GM18873 (cell line): ENCODE results near the gene CPLX1.

ENCODE experiments used
- ATAC-seq: cut with Tn5 transposase; IDR thresholded peaks from one replicate; pipeline ENCODE4 v1.9.1; 2021; ENCODE audit warnings: mild to moderate bottlenecking, moderate library complexity, moderate number of reproducible peaks; ENCODE audit not compliant: unreplicated experiment, low FRiP score

The CPLX1 gene

GRCh38 chr4:856225-856901 is 30.4 kb upstream of the CPLX1 start:
- no peak for ATAC-seq

- no peak for ATAC-seq
Measured at GRCh38 chr4:855880-856224, 29.9 kb upstream of the CPLX1 start.

DNA sequence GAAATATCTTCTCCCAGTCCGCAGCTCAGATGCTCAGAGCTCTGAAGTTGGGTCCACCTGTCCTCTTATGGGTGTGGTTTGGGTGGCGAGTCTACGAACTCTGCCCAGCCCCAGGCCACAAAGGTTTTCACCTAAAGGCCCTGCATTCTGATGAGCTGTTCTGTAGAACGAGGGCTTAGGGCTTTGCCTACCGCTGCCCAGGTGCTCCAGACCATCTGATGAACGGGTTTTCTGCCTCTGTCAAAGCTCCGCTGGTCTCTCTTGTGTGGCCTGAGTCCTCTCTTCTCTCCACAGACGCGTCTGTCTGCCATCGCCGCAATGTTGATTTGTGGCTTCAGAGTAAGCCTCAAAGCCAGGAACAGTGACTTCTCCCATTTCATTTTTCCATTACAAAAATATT is 28.4 kb upstream of the CPLX1 start:
- no peak for ATAC-seq

GRCh38 chr4:853416-853781 is 27.5 kb upstream of the CPLX1 start:
- ATAC-seq = no peak

DNA sequence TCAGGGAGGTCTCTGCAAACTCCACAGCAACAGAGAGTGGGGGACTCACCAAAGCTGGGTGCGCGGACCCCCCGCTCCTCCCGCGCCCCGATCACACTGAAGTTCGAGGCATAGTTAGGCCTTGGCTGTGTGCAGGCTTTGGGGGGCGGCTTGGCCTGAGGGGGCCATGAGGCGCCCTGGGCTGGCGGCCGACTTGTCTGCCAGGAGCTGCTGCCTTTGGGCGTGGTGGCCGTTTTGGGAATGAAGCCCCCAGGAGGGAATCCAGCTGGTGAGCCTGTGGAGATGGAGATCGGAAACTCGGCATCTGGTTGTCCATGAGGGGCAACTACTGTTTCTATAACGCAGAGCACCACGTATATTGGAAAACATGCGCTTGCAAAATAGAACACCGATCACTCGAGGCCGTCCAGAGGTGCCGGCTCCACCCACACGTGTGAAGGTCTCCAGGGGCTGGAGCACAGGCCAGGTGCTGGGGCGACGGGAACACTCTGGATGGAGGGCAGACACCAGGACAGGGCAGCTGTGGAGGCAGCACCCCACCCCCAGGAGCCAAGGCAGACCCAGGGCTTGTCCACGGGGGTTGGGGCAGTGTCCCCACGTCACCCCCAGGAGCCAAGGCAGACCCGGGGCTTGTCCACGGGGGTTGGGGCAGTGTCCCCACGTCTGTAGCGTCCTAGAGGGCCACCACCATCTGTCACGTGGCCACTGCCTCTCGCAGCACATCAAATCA is 25.9 kb upstream of the CPLX1 start:
- ATAC-seq = no peak

DNA sequence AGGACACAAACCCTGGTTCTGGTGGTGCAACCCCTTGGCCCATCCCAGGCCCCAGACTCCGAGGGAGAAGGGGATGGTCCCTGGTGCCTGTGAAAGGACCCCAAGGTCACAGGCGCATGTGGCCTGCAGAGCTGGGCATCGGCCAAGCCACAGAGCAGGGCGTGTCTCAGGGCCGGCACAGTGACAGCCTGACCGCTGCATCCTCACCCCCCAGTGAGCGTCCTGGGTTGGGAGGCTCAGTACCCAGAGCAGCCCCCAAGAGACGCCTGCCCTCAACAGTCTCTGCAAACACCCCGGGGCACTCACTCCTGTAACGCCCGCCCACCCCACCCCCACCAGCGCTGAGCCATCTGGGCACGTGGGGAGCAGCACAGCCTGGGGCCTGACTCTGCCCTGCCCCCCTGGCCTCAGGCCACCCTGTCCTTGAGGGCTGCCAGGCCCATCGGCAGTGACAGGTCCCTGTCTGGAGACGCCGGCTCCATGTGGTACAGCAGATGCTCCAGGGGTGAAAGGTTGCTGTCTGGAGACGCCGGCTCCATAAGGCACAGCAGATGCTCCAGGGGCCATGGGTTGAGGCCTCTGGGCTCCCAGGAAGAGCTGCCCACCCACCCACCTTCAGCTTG is 24.5 kb upstream of the CPLX1 start:
- ATAC-seq = no peak

DNA sequence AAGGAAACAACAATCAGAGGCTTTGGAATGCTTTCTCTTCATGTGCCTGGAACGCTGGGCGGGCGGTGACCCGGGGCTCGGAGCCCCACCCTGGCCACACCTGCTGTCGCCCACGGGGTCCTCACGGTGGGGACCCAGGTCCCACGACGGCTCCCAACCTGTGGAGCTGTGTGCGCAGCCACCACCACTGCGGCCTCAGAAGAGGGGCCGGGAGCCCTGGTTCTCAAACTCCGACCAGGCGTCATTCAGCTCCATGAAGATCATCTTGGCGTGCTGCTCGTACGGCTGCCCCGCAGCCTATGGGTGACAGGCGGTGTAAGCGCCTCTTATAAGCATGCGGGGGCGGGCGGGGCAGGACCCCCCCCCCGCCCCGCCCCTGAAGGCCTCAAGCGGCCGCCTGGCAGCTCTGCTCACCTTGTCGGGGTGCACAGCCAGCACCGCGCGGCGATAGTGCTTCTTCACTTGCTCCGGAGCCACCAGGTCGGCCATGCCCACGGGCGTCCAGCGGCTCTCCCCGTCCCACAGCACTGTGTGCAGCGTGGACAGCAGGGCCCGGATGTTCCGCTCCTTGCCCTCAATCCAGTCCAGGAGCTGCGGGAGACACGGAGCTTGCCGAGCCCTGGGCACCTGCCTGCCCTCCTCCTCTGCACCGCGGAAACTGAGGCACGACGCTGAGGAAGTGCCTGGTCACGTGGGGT is 23.7 kb upstream of the CPLX1 start:
- ATAC-seq = no peak

GRCh38 chr4:848803-849477 is 23.0 kb upstream of the CPLX1 start:
- ATAC-seq = no peak

GRCh38 chr4:848307-848691 is 22.4 kb upstream of the CPLX1 start:
- ATAC-seq = no peak

GRCh38 chr4:845836-846251 is 19.9 kb upstream of the CPLX1 start:
- no peak for ATAC-seq

- ATAC-seq = no peak
Measured at GRCh38 chr4:845233-845835, 19.4 kb upstream of the CPLX1 start.

DNA sequence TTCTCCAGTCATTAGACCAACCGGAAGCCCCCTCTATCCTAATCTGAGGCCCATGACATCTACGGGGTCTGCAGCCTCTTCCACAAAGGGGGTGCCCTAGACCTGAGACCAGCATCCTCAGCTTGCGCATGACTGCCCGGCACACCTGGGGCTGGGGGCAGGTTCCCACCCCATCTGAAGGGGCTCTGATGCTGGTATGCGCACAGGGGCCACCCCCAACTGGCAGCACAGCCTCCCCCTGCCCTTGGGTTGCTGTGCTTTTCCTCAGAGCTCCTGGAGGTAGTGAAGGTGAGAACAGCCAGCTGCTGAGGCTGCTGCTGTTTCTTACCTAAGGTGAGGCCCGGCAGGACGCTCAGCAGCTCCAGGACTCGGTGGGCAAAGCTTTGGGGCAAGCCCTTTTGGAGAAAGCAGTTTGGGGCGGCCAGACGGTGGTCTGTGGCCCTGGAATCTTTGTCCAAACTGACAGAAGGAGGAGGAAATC is 18.9 kb upstream of the CPLX1 start:
- ATAC-seq = no peak

- no peak for ATAC-seq
Measured at GRCh38 chr4:839675-840443, 13.9 kb upstream of the CPLX1 start.

DNA sequence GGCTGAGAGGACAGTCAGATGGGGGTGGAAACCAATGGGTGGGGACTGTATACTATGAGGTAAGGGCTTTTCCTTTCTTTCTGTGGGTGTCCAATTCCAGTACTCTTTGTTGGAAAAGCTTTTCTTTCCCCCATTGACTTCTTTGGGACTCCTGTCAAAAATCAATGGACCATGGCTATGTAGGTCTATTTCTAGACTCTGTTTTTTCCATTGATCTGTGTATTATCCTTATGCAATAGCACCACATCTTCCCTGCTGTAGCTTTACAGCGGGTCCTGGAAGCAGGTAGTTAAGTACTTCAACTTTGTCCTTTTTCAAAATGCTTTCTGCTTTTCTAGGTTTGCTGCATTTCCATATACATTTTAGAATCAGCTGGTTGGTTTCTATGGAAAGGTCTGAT is 11.8 kb upstream of the CPLX1 start:
- ATAC-seq = no peak

DNA sequence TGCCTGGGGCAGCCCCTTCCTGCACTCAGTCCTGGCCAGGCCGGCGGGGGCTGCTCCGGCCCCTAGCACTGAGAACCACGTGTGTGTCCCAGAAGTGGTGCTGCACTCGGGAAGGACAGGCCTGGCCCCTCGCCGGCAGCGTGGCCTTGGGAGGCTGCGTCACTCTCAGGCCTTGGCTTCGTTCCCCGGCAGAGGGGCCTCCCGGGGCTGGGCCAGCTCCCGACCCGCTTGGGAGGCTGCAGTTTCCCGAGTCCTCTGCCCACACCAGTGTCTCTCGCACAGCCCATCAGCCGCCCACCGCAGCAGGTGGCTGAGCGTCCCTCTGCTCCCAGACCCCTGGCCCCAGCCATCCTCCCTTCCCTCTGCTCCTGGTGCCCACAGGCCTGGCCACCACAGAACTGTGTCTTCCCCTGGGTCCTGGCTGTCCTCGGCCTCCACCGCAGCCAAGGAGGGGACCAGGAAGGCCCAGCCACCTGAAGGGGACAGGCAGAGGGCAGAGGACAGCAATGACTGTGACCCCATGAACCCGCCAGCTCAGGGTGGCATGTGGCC is 10.9 kb upstream of the CPLX1 start:
- ATAC-seq = no peak

GRCh38 chr4:836003-836511 is 10.1 kb upstream of the CPLX1 start:
- no peak for ATAC-seq

DNA sequence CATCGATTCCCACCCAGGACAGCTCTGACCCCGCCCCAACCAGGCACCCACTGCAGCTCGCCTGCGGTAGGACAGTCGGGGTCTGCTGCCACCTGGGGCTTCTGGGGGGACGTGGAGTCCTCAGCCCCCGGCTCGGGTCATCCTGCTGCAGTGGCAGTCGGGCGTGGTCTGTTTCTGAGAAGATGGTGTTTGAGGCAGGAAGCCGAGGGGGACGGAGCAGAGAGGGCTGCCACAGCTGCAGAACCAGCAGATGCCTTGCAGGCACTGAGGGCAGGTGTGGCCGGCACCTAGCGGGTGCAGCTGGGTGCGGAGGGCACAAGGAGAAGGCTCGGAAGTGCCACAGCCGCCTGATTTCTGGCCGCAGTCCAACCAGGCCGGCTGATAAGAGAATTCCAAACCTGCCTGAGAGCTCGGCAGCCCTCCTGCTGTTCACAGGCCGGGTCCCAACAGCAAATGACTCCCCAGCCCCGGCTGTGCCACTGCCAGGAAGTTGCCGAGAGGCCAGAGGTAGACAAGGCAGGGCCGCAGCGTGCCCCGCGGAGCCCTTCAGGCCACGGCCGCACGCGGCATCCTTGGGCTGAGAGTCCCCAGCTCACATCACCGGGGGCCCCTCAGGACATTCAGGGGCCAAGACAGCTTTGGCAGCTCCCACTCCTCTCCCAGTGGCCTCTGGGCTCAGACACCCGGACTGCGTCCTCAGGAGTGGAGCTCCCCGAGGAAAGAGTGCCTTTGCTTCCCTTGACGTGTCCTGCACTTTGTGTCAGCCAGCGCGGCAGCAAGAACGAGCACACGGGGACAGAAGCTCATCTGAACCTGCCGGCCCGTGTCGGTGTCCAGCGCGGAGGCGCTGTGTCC is 9.4 kb upstream of the CPLX1 start:
- ATAC-seq = no peak
